ENCODE data around the gene RPTN.

- TF ChIP-seq CTCF (conservative IDR thresholded peaks at IDR 0.05) (peak; percentile 87), ZFX (IDR thresholded peaks at IDR 0.05) (no peak)
These were observed 30.8 kb upstream of the RPTN start for GRCh38 chr1:152189657-152190442.
